Activated naive CD4-positive, alpha-beta T cell treated with anti-CD3 and anti-CD28 coated beads, Interleukin-2, amount 10 ng/mL, durations not matched to agents 7 days and 5 days (primary cell): ENCODE results near the gene FGFBP1.
A peak's percentile ranks its signal among the peaks of the same experiment; 100 is the strongest.

ENCODE experiments used
- CTCF ChIA-PET: fragments of 350-600 bp; sonication (Branson Sonifier 250); formaldehyde crosslinking; loops from one replicate; lab custom pipeline; 2021; ENCODE audit warnings: antibody characterized with exemption; lab: Charles Lee
- DNase-seq: peaks from one replicate; pipeline ENCODE4 v3.0.0-alpha.2; 2020
- H3K27ac Mint-ChIP-seq: one replicate; pipeline ENCODE4 v1.8.0; 2021; ENCODE audit warnings: mild to moderate bottlenecking, moderate library complexity, mixed read lengths
- H3K27me3 Mint-ChIP-seq: one replicate; pipeline ENCODE4 v1.8.0; 2021; ENCODE audit warnings: mild to moderate bottlenecking, mixed read lengths
- H3K36me3 Mint-ChIP-seq: one replicate; pipeline ENCODE4 v1.8.0; 2021; ENCODE audit warnings: mixed read lengths
- H3K4me1 Mint-ChIP-seq: one replicate; pipeline ENCODE4 v1.8.0; 2021; ENCODE audit warnings: mixed read lengths
- H3K4me3 Mint-ChIP-seq: one replicate; pipeline ENCODE4 v1.8.0; 2021; ENCODE audit warnings: mild to moderate bottlenecking, moderate library complexity, mixed read lengths
- H3K9me3 Mint-ChIP-seq: one replicate; pipeline ENCODE4 v1.8.0; 2021; ENCODE audit warnings: mixed read lengths

Gene FGFBP1

DNA sequence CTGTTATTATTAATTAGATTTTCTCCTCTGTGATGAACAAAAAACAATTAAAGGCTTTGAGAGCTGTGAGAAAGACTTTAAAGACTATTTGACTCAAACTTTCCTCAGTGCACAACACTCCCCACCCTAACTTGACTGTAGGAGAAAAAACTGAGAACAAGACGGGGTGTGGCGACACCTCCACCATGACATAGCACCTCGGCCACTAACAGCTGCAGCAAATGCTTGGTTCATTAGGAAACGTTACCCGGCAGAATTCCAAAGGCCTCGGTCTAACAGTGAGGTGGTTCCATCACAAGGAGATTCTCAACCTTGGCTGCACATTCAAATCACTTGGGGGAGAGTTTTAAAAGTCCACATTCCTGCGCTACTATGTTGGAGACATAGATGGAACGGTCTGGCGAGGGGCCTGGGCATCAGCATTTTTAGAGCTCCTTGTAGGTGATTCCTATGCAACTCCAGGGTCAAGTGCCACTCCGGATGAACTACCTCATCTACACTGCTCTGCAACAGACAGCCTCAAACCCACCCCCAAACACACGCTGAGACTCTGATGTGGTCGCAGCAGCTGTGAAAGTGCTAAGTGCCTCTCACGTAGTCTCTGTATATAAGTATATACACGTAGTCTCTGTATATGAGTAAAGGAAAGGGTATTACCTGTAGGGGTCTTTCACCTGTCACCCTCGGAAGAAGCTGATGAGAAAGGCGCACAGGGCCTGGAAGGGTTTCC lies 23.4 kb upstream of the FGFBP1 start:
- H3K9me3 Mint-ChIP-seq = no peaks in the 10 kb centered on the region
- CTCF ChIA-PET = interaction anchor here (0.8 to 2.5 kb wide), 6 partner anchors 11 to 156 kb away, joined by 3 to 8 read pairs (median 5); no protein-coding TSS in a partner anchor
- H3K4me3 Mint-ChIP-seq = peak overlapping the region; percentile 55
- peaks cover 27% of the 10 kb centered on the region for H3K4me1 Mint-ChIP-seq
- no peak overlapping the region for H3K27ac Mint-ChIP-seq
- peaks cover 18% of the 10 kb centered on the region for H3K27me3 Mint-ChIP-seq
- peak; percentile 49 for DNase-seq
- H3K36me3 Mint-ChIP-seq = no peaks in the 10 kb centered on the region

DNA sequence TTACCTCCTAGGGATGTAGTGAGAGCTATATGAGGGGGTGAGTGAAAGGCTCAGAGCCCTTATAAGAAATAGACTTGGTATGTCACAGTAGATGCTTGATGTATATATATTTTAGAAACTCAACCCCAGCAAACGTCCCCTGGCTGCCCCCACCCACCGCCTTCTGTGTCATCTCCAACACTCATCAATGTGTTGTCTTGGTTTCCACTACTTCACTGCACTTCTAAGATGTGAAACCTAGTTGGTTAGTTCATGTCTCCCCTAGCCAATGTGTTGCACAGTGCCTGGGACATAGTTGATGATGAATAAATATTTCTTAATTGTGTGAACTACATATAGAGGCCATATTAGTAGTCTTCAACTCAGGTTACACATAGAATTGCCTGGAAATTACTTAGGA lies 20.0 kb upstream of the FGFBP1 start:
- peaks cover 9% of the 10 kb centered on the region for H3K27me3 Mint-ChIP-seq
- no peak overlapping the region for H3K27ac Mint-ChIP-seq
- no peaks in the 10 kb centered on the region for H3K36me3 Mint-ChIP-seq
- H3K4me3 Mint-ChIP-seq = no peak overlapping the region
- CTCF ChIA-PET = interaction anchor here (0.6 to 1.5 kb wide), 3 partner anchors 31 to 173 kb away, joined by 3 to 10 read pairs (median 4); no protein-coding TSS in a partner anchor
- H3K9me3 Mint-ChIP-seq = peaks cover 1% of the 10 kb centered on the region
- no peak for DNase-seq
- peaks cover 22% of the 10 kb centered on the region for H3K4me1 Mint-ChIP-seq

GRCh38 chr4:15956179-15956850 lies 17.8 kb upstream of the FGFBP1 start:
- Mint-ChIP-seq H3K36me3 (no peaks in the 10 kb centered on the region), H3K27me3 (peaks cover 18% of the 10 kb centered on the region), H3K27ac (no peak overlapping the region), H3K4me3 (no peak overlapping the region), H3K4me1 (peaks cover 3% of the 10 kb centered on the region), H3K9me3 (peaks cover 3% of the 10 kb centered on the region)
- peak; percentile 90 for DNase-seq
- CTCF ChIA-PET = interaction anchor here (0.7 to 5.7 kb wide), 37 partner anchors 9 to 722 kb away, joined by 3 to 101 read pairs (median 4); partner anchors contain the start of gene FGFBP1

- H3K36me3 Mint-ChIP-seq = no peaks in the 10 kb centered on the region
- no peak overlapping the region for H3K27ac Mint-ChIP-seq
- H3K9me3 Mint-ChIP-seq = peaks cover 3% of the 10 kb centered on the region
- H3K27me3 Mint-ChIP-seq = peaks cover 17% of the 10 kb centered on the region
- CTCF ChIA-PET = interaction anchor here (0.8 to 5.7 kb wide), 36 partner anchors 9 to 722 kb away, joined by 3 to 101 read pairs (median 4); partner anchors contain the start of gene FGFBP1
- no peak overlapping the region for H3K4me3 Mint-ChIP-seq
- DNase-seq = no peak
- peaks cover 3% of the 10 kb centered on the region for H3K4me1 Mint-ChIP-seq
These were observed 17.1 kb upstream of the FGFBP1 start for GRCh38 chr4:15955670-15956069.

- Mint-ChIP-seq H3K4me1 (no peaks in the 10 kb centered on the region), H3K27ac (no peak overlapping the region), H3K9me3 (peaks cover 3% of the 10 kb centered on the region), H3K36me3 (no peaks in the 10 kb centered on the region), H3K4me3 (no peak overlapping the region), H3K27me3 (peaks cover 13% of the 10 kb centered on the region)
- DNase-seq = no peak
- CTCF ChIA-PET = interaction anchor here (1.2 to 5.7 kb wide), 2 partner anchors 72 to 474 kb away, joined by 3 to 101 read pairs; no protein-coding TSS in a partner anchor
These were observed 15.1 kb upstream of the FGFBP1 start for GRCh38 chr4:15953625-15954024.

DNA sequence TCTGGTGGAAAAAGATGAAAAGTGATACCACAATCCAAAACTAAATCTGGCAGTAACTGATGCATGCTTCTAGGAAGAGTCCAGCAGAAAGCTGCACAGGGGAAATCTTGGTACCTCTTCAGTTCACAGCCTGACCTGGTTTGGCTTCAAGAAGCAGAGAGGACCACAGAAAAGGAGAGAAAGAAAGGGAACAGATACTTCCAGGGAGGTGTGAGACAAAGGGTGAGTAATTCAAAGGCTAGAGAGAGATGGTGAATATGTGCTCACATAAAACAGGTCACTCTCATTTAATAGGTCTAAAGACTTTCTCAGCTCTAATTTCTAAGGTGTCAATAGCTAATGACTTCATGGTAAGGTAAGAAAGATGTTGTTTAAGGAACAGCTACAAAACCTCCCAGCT lies 13.2 kb upstream of the FGFBP1 start:
- CTCF ChIA-PET = interaction anchor here (5.7 kb wide), 1 partner anchor 70 kb away, joined by 101 read pairs; no protein-coding TSS in a partner anchor
- Mint-ChIP-seq H3K9me3 (peaks cover 3% of the 10 kb centered on the region), H3K4me1 (no peaks in the 10 kb centered on the region)

GRCh38 chr4:15948826-15949225 lies 10.3 kb upstream of the FGFBP1 start:
- Mint-ChIP-seq H3K27me3 (peaks cover 14% of the 10 kb centered on the region), H3K27ac (no peak overlapping the region), H3K36me3 (no peaks in the 10 kb centered on the region), H3K4me3 (no peak overlapping the region), H3K9me3 (peaks cover 3% of the 10 kb centered on the region), H3K4me1 (no peaks in the 10 kb centered on the region)
- CTCF ChIA-PET = interaction anchor here (0.8 kb wide), 1 partner anchor 66 kb away, joined by 3 read pairs; no protein-coding TSS in a partner anchor
- no peak for DNase-seq

More for the DNA sequence above, 13.2 kb upstream of the FGFBP1 start:
- DNase-seq = no peak
- H3K36me3 Mint-ChIP-seq = no peaks in the 10 kb centered on the region
- peaks cover 13% of the 10 kb centered on the region for H3K27me3 Mint-ChIP-seq
- H3K4me3 Mint-ChIP-seq = no peak overlapping the region
- H3K27ac Mint-ChIP-seq = no peak overlapping the region

DNA sequence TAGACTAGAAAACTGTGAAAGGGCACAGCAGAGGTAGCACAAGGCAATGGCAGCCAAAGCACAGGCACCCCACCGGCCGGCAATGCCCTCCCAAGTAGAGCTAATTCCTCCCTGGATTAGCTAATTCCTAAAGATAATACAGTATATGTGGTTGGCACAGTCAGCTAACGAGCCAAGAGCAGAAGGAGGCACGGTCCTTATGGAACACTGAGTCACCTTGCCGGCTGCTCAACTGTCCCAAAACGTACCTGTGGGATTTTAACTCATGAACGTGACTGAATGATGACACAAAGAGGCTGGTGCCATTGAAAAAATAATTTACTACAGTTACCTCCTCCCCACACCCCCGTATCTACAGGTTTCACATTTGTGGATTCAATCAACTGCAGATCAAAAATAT lies 9.1 kb upstream of the FGFBP1 start:
- no peak for DNase-seq
- no peak overlapping the region for H3K4me3 Mint-ChIP-seq
- CTCF ChIA-PET = interaction anchor here (1.8 kb wide), 1 partner anchor 8 kb away, joined by 10 read pairs; no protein-coding TSS in a partner anchor

DNA sequence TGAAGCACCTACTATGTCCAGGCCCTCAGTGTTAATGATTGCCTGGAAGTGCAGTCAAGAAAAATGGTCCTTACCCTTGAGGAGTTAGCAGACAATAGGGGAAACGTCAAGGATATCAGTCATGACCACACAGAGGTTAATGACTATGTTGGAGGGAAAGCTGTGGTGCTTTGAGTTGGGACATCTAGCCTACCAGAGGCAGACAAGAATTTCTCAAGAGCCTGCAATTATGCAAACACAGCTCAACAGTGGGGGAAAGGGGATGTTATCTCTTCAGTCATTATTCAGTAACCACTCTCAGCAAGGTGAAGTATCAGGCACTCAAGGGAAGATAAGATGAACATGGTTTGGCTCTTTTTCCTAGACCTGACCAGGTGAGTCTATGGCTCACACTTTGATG lies 7.0 kb upstream of the FGFBP1 start:
- H3K36me3 Mint-ChIP-seq = no peaks in the 10 kb centered on the region
- CTCF ChIA-PET = interaction anchor here (1.5 kb wide), 1 partner anchor 11 kb away, joined by 3 read pairs; no protein-coding TSS in a partner anchor
- H3K27ac Mint-ChIP-seq = no peak overlapping the region
- H3K4me1 Mint-ChIP-seq = no peaks in the 10 kb centered on the region
- H3K9me3 Mint-ChIP-seq = no peaks in the 10 kb centered on the region
- H3K4me3 Mint-ChIP-seq = no peak overlapping the region
- DNase-seq = no peak
- H3K27me3 Mint-ChIP-seq = peaks cover 10% of the 10 kb centered on the region

More for the DNA sequence above, 9.1 kb upstream of the FGFBP1 start:
- Mint-ChIP-seq H3K27ac (no peak overlapping the region), H3K27me3 (peaks cover 8% of the 10 kb centered on the region), H3K9me3 (no peaks in the 10 kb centered on the region), H3K36me3 (no peaks in the 10 kb centered on the region), H3K4me1 (no peaks in the 10 kb centered on the region)

DNA sequence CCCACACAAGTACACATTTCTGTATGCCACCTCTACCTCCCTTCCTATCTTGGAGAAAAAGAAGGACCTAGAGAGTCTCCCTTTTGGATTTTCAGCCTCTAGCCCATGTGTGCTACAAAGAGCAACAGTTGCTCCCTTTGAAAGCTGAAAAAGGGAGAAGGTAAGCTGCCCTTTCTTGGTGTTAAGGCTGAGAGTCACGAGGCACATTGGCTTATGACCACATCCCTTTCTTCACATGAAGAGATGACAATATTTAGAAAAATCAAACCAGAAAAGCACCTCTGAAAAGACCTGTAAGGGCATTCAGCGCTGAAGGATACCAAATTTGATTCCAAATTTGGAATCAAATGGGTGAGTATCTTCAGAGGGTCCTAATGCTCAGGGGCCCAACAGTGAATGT lies 6.4 kb upstream of the FGFBP1 start:
- CTCF ChIA-PET = interaction anchor here (1.5 kb wide), 1 partner anchor 11 kb away, joined by 3 read pairs; no protein-coding TSS in a partner anchor
- no peak overlapping the region for H3K27ac Mint-ChIP-seq

GRCh38 chr4:15942283-15942682 lies 3.7 kb upstream of the FGFBP1 start:
- Mint-ChIP-seq H3K9me3 (no peaks in the 10 kb centered on the region), H3K27me3 (peaks cover 17% of the 10 kb centered on the region), H3K4me1 (no peaks in the 10 kb centered on the region), H3K27ac (no peak overlapping the region), H3K4me3 (no peak overlapping the region), H3K36me3 (no peaks in the 10 kb centered on the region)
- no peak for DNase-seq
- CTCF ChIA-PET = interaction anchor here (1.5 kb wide), 1 partner anchor 59 kb away, joined by 4 read pairs; no protein-coding TSS in a partner anchor

More for the DNA sequence above, 6.4 kb upstream of the FGFBP1 start:
- no peaks in the 10 kb centered on the region for H3K4me1 Mint-ChIP-seq
- no peak overlapping the region for H3K4me3 Mint-ChIP-seq
- H3K27me3 Mint-ChIP-seq = peaks cover 10% of the 10 kb centered on the region
- H3K36me3 Mint-ChIP-seq = no peaks in the 10 kb centered on the region
- no peaks in the 10 kb centered on the region for H3K9me3 Mint-ChIP-seq
- DNase-seq = no peak

DNA sequence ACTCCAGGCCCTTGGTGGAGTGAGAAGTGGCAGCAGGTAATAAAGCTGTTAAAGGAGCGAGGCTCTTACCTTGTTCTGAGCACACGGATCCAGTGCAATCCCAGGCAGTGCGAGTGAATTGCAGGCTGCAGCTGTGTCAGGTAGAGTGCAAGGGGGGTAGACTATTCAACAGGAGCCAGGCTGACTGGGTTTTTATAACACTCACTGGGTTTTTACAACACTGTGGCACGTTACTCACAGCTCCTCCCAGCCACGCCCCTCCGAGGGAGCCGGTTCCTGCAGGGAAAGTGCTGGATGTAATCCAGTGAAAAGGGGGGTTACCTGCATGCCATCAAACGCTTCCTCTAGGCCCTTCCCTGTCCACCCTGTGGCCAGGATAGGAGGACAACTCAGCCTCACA lies 358 bp downstream of the FGFBP1 start:
- CTCF ChIA-PET = no interaction called here
- Mint-ChIP-seq H3K27me3 (peaks cover 29% of the 10 kb centered on the region), H3K4me1 (peaks cover 4% of the 10 kb centered on the region), H3K27ac (no peak overlapping the region), H3K4me3 (no peak overlapping the region), H3K9me3 (no peaks in the 10 kb centered on the region), H3K36me3 (no peaks in the 10 kb centered on the region)
- DNase-seq = no peak

- Mint-ChIP-seq H3K36me3 (no peaks in the 10 kb centered on the region), H3K27ac (no peak overlapping the region), H3K4me1 (peaks cover 4% of the 10 kb centered on the region), H3K4me3 (no peak overlapping the region), H3K9me3 (no peaks in the 10 kb centered on the region), H3K27me3 (peaks cover 33% of the 10 kb centered on the region)
- DNase-seq = no peak
- CTCF ChIA-PET = no interaction called here
These were observed 2.0 kb downstream of the FGFBP1 start for GRCh38 chr4:15936495-15936894.
